ENCODE data around the gene MRPS22. TPM values are rescaled to one million over a fixed set of nuclear protein-coding genes. Genes with fewer than 3 reads are reported as not detected.

The MRPS22 gene
- 29.9 TPM for total RNA-seq

- ATAC-seq: peak; percentile 95
- peak; percentile 86 for DNase-seq (ENCODE audit: low spot score)
Measured at GRCh38 chr3:139343895-139344856, at the start of gene MRPS22. TSS of gene MRPS22 (plus strand) at chr3:139344020. CDS start at chr3:139344027, 7 bp downstream.

GRCh38 chr3:139295040-139295439, 48.8 kb upstream of the MRPS22 start:
- DNase-seq (ENCODE audit: low spot score) (no peak), ATAC-seq (no peak)

GRCh38 chr3:139296141-139296718, 47.6 kb upstream of the MRPS22 start:
- peak; percentile 91 for ATAC-seq

GRCh38 chr3:139297588-139298311, 46.1 kb upstream of the MRPS22 start:
- ATAC-seq: peak; percentile 78
- peak; percentile 79 for DNase-seq (ENCODE audit: low spot score)

More at GRCh38 chr3:139296141-139296718, 47.6 kb upstream of the MRPS22 start:
- DNase-seq (ENCODE audit: low spot score): peak; percentile 62

GRCh38 chr3:139299261-139300132, 44.3 kb upstream of the MRPS22 start:
- DNase-seq (ENCODE audit: low spot score) (no peak), ATAC-seq (no peak)

- no peak for DNase-seq (ENCODE audit: low spot score)
- no peak for ATAC-seq
Measured at GRCh38 chr3:139300416-139300815, 43.4 kb upstream of the MRPS22 start.

- no peak for ATAC-seq
- DNase-seq (ENCODE audit: low spot score): no peak
Measured at GRCh38 chr3:139301183-139301582, 42.6 kb upstream of the MRPS22 start.

GRCh38 chr3:139301654-139302053, 42.2 kb upstream of the MRPS22 start:
- no peak for DNase-seq (ENCODE audit: low spot score)
- no peak for ATAC-seq

- DNase-seq (ENCODE audit: low spot score): no peak
Measured at GRCh38 chr3:139302084-139302800, 41.6 kb upstream of the MRPS22 start.

GRCh38 chr3:139302801-139303113, 41.1 kb upstream of the MRPS22 start:
- DNase-seq (ENCODE audit: low spot score): no peak

More at GRCh38 chr3:139302084-139302800, 41.6 kb upstream of the MRPS22 start:
- no peak for ATAC-seq

GRCh38 chr3:139303216-139303615, 40.6 kb upstream of the MRPS22 start:
- DNase-seq (ENCODE audit: low spot score) (no peak), ATAC-seq (no peak)

More at GRCh38 chr3:139302801-139303113, 41.1 kb upstream of the MRPS22 start:
- no peak for ATAC-seq

GRCh38 chr3:139304383-139304782, 39.4 kb upstream of the MRPS22 start:
- ATAC-seq (no peak), DNase-seq (ENCODE audit: low spot score) (no peak)

GRCh38 chr3:139306078-139306477, 37.7 kb upstream of the MRPS22 start:
- DNase-seq (ENCODE audit: low spot score) (no peak), ATAC-seq (no peak)

GRCh38 chr3:139307072-139307491, 36.7 kb upstream of the MRPS22 start:
- no peak for ATAC-seq

GRCh38 chr3:139307601-139308555, 35.9 kb upstream of the MRPS22 start:
- no peak for DNase-seq (ENCODE audit: low spot score)
- ATAC-seq: no peak

More at GRCh38 chr3:139307072-139307491, 36.7 kb upstream of the MRPS22 start:
- DNase-seq (ENCODE audit: low spot score): no peak

GRCh38 chr3:139308560-139308959, 35.3 kb upstream of the MRPS22 start:
- DNase-seq (ENCODE audit: low spot score) (no peak), ATAC-seq (no peak)

- ATAC-seq (no peak), DNase-seq (ENCODE audit: low spot score) (no peak)
Measured at GRCh38 chr3:139309061-139309591, 34.7 kb upstream of the MRPS22 start.

- no peak for DNase-seq (ENCODE audit: low spot score)
- no peak for ATAC-seq
Measured at GRCh38 chr3:139309880-139310279, 33.9 kb upstream of the MRPS22 start.
